Activated CD4-positive, alpha-beta T cell treated with anti-CD3 and anti-CD28 coated beads, Interleukin-2, amount 50 U/mL, for 24 hours (primary cell): ENCODE measurements around the gene ELP5.

ENCODE experiments used
- DNase-seq, 2 donors: peaks; one replicate each; pipeline ENCODE4 v3.0.0-alpha.2; 2020; ENCODE audit warnings: low read depth in 1 of 2, low spot score in 1 of 2

Gene ELP5

GRCh38 chr17:7218758-7219157 is 33.3 kb upstream of the ELP5 start:
- DNase-seq = no peak

GRCh38 chr17:7219229-7219811 is 32.7 kb upstream of the ELP5 start:
- DNase-seq = no peak

GRCh38 chr17:7219812-7220592 is 32.0 kb upstream of the ELP5 start, which contains the start of the genes ACADVL and DLG4:
ACADVL (plus strand) TSS chr17:7219938; CDS start chr17:7219985, 47 bp downstream.
DLG4 (minus strand) TSS chr17:7219836.
- DNase-seq = peak; percentile 50 to 61

GRCh38 chr17:7220593-7221277 is 31.3 kb upstream of the ELP5 start:
- no peak for DNase-seq

- DNase-seq = no peak
Measured at GRCh38 chr17:7221278-7222092, 30.5 kb upstream of the ELP5 start.

DNA sequence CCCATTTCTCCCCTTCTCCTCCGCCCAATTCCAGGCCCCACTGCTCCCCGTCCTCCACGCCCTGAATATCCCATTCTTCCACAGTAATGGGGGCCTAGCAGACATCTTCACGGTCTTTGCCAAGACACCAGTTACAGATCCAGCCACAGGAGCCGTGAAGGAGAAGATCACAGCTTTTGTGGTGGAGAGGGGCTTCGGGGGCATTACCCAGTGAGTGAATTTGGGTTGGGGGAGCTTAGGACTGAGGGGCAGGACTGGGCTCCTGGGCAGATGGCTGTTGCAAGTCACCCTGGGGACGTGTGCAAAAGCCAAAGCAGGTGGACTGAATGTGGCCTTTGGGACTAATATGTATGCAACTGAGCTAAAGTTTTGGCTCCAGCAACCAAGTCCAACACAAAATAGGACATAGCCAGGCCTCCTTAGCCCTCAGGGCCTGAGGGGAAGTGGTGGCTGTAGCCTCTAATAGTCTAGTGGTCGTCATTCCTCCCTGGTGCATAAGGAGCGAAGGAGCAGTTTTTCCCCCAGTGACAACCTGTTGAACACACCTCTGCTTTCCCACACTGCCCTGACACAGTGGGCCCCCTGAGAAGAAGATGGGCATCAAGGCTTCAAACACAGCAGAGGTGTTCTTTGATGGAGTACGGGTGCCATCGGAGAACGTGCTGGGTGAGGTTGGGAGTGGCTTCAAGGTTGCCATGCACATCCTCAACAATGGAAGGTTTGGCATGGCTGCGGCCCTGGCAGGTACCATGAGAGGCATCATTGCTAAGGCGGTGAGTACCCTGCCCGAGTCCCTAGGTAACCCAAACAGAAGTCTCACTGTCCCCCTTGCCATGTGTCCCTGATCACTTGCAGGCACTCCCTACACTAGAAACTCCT is 29.7 kb upstream of the ELP5 start:
- no peak for DNase-seq

- no peak for DNase-seq
Measured at GRCh38 chr17:7222972-7223292, 29.1 kb upstream of the ELP5 start.

DNA sequence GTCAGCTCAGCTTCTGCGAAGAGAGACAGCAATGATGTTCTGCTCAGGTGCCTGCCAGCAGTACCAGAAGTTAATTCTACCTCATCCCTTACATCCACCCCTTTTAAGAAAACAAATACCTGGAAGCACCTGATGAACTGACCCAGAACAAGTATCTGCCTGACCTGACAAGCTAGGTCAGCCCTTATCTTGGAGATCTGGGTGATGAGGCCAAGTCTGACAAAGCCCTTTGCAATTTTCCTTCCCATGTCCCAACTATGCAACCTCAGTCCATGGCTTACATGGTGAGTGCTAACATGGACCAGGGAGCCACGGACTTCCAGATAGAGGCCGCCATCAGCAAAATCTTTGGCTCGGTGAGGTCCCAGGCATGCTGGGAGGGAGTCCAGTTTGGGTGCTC is 28.6 kb upstream of the ELP5 start:
- DNase-seq = no peak

GRCh38 chr17:7224110-7224509 is 27.9 kb upstream of the ELP5 start:
- no peak for DNase-seq

DNA sequence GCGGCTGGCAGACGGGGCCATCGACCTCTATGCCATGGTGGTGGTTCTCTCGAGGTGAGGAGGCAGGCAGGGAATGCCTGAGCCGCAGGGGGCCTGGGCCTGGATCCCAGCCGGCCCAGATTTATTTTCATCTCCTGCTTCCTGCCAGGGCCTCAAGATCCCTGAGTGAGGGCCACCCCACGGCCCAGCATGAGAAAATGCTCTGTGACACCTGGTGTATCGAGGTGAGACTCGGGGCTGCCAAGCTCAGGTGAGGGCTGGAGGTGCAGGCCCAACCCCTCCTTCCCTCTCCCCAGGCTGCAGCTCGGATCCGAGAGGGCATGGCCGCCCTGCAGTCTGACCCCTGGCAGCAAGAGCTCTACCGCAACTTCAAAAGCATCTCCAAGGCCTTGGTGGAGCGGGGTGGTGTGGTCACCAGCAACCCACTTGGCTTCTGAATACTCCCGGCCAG is 27.3 kb upstream of the ELP5 start:
- no peak for DNase-seq

- no peak for DNase-seq
Measured at GRCh38 chr17:7225711-7226331, 26.2 kb upstream of the ELP5 start.

DNA sequence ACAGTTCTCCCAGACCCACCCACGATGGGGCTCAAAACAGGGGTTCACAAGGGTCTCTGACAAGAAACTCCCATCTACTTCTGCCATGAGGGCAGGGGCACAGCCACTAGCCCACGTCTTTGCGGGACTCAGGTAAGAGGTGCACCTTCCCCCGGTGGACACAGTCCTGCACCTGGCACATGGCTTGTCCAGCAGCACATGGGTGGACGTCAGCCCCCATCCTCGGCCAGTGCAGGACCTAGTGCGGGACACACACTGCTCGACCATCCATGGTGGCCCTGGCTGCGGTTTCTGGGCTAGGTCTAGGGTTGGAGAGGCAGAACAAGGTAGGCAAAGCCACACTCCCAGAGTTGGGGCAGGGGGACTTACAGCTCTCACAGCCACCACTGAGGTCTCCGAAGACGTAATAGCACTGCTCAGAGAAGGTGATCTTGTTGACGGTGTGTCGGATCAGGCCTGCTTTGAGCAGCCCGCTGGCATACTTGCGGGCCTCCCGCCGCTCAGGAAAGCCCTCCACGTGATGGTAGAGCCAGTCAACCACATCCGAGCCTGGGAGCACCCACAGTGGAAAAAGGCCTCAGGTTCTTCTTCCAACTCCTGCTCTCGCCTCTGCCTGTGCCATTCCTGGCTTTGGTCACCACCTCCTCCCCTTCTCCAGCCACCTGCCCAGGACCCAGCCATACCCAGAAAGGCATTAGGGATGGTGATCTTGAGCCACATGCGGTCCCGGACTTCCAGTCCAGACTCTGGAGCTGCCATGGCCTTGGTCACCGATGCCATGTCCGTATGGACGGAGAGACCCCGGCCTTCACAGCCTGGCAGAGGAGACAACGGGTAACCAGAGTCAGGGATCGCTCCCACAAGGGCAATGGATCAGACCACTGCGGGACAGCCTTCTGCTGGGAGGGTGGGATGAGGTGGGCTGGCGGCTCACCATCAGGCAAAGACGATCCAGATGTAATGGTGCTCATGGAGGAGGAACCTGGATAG is 25.0 kb upstream of the ELP5 start:
- DNase-seq = no peak

- no peak for DNase-seq
Measured at GRCh38 chr17:7228920-7229319, 23.1 kb upstream of the ELP5 start.

DNA sequence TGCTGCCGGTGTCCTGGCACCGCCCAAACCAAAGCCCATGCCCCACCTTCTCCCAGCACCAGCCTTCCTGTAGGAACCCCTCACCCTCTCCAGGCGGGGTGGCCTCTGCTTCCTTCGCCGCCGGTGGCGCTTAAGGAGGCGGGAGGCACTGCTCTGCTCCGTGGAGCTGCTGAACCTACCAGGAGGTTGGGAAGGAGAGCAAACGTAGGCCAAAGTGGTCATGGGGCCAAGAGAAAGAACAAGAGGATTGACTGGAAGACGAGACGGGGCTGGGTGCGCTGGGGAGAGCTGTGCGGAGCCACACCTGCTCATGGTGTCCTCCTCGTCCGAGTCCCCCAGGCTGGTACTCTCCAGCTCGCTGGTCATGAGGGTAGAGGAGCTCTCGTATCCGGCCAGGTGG is 22.5 kb upstream of the ELP5 start:
- no peak for DNase-seq

DNA sequence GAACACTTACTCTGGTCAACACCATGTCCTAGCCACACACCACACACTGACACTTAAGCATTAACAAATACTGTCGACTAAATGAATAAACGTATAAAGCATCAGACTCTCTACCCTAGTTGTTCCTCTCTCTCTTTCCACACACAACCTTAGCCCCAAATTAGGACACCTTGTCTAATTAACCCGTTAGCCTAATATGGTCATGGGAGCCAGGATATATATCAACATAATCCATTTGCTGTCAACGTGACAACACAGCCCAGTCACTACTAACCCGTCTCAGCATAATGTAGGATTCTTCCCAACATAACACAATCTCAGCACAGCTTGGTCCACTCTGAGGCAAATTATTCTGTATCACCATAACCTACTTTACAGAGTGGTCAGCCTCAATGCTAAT is 19.9 kb upstream of the ELP5 start:
- no peak for DNase-seq

DNA sequence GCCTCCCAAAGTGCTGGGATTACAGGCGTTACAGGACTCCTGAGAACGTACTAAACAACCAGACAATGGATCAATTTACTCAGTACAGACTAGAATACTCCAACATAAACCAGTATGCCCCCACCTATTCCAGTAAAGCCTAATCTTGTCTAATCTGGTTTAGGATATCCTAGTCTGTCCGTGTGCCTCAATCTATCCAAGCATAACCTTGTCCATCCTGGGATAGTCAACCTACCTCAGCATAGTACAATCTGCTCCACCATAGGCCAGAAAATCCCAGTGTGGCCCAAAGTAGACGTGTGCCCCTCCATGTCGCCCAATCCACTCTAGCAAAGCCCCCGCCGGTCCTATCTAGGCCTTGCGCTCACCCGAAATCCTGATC is 18.3 kb upstream of the ELP5 start:
- DNase-seq = no peak

- DNase-seq = peak; percentile 88 to 92
Measured at GRCh38 chr17:7234083-7234951, 17.7 kb upstream of the ELP5 start, which contains the start of gene DVL2. DVL2 (minus strand) TSS chr17:7234517; CDS start chr17:7234262, 255 bp downstream.
